H9 (cell line): ENCODE results near the gene KIFC3. TPM values are rescaled to one million over a fixed set of nuclear protein-coding genes. Genes with fewer than 3 reads are reported as not detected.

Source experiments
- DNase-seq: peaks from one replicate; pipeline ENCODE4 v3.0.0-alpha.2; 2017
- H2AFZ ChIP-seq: one replicate; pipeline ENCODE4 v1.6.1; 2013; ENCODE audit warnings: mild to moderate bottlenecking, low read length, control low read depth, moderate library complexity
- H2AK5ac ChIP-seq: 2 replicates; pipeline ENCODE4 v1.6.1; 2013; ENCODE audit warnings: low read length, control low read depth, mixed read lengths; ENCODE audit not compliant: insufficient read length
- H2BK120ac ChIP-seq: one replicate; pipeline ENCODE4 v1.6.1; 2013; ENCODE audit warnings: low read depth, mild to moderate bottlenecking, low read length, control low read depth, inconsistent platforms; ENCODE audit not compliant: poor library complexity, severe bottlenecking
- H2BK12ac ChIP-seq: 2 replicates; pipeline ENCODE4 v1.6.1; 2013; ENCODE audit warnings: low read length, control low read depth, mixed read lengths, low read depth; ENCODE audit not compliant: insufficient read length
- H2BK15ac ChIP-seq: 2 replicates; pipeline ENCODE4 v1.6.1; 2013; ENCODE audit warnings: low read depth, low read length, control low read depth
- H2BK20ac ChIP-seq: one replicate; pipeline ENCODE4 v1.6.1; 2013; ENCODE audit warnings: low read depth, mild to moderate bottlenecking, low read length, control low read depth, inconsistent platforms; ENCODE audit not compliant: poor library complexity, severe bottlenecking
- H2BK5ac ChIP-seq: 2 replicates; pipeline ENCODE4 v1.6.1; 2013; ENCODE audit warnings: low read length, control low read depth, mixed read lengths; ENCODE audit not compliant: insufficient read length
- H3K14ac ChIP-seq: 2 replicates; pipeline ENCODE4 v1.6.1; 2013; ENCODE audit warnings: low read length, control low read depth; ENCODE audit not compliant: insufficient read depth
- H3K18ac ChIP-seq: 2 replicates; pipeline ENCODE4 v1.6.1; 2013; ENCODE audit warnings: low read depth, mild to moderate bottlenecking, mixed read lengths, low read length, control low read depth; ENCODE audit not compliant: insufficient read length
- H3K23ac ChIP-seq: 2 replicates; pipeline ENCODE4 v1.6.1; 2013; ENCODE audit warnings: low read length, control low read depth, mixed read lengths, low read depth; ENCODE audit not compliant: insufficient read length
- H3K23me2 ChIP-seq: 2 replicates; pipeline ENCODE4 v1.6.1; 2013; ENCODE audit warnings: low read depth, mild to moderate bottlenecking, mixed read lengths, low read length, control low read depth; ENCODE audit not compliant: insufficient read length, poor library complexity, severe bottlenecking
- H3K27ac ChIP-seq: 2 replicates; pipeline ENCODE4 v1.5.1; 2013; ENCODE audit warnings: low read length, control low read depth, mixed read lengths, low read depth; ENCODE audit not compliant: insufficient read length
- H3K27me3 ChIP-seq: 2 replicates; pipeline ENCODE4 v1.6.1; 2013; ENCODE audit warnings: low read length, control low read depth, inconsistent platforms; ENCODE audit not compliant: insufficient read depth
- H3K4ac ChIP-seq: 2 replicates; pipeline ENCODE4 v1.6.1; 2013; ENCODE audit warnings: low read depth, mild to moderate bottlenecking, control low read depth, inconsistent platforms, low read length, moderate library complexity
- H3K4me1 ChIP-seq: 2 replicates; pipeline ENCODE4 v1.6.1; 2013; ENCODE audit warnings: low read length, control low read depth, inconsistent platforms; ENCODE audit not compliant: insufficient read depth
- H3K4me2 ChIP-seq: 2 replicates; pipeline ENCODE4 v1.6.1; 2013; ENCODE audit warnings: low read length, control low read depth, mixed read lengths; ENCODE audit not compliant: insufficient read length, insufficient read depth
- H3K56ac ChIP-seq: 2 replicates; pipeline ENCODE4 v1.6.1; 2013; ENCODE audit warnings: low read depth, mild to moderate bottlenecking, mixed read lengths, low read length, control low read depth; ENCODE audit not compliant: insufficient read length
- H3K79me1 ChIP-seq: 2 replicates; pipeline ENCODE4 v1.6.1; 2013; ENCODE audit warnings: low read depth, mild to moderate bottlenecking, moderate library complexity, low read length, control low read depth, inconsistent platforms; ENCODE audit not compliant: insufficient read depth, poor library complexity, severe bottlenecking
- H3K79me2 ChIP-seq: 2 replicates; pipeline ENCODE4 v1.6.1; 2013; ENCODE audit warnings: low read length, control low read depth, inconsistent platforms; ENCODE audit not compliant: insufficient read depth
- H3K9ac ChIP-seq: 2 replicates; pipeline ENCODE4 v1.6.1; 2013; ENCODE audit warnings: low read length, control low read depth, mixed read lengths; ENCODE audit not compliant: insufficient read length; ENCODE audit errors: extremely low read depth
- H3K9me3 ChIP-seq: one replicate; pipeline ENCODE4 v1.6.1; 2013; ENCODE audit warnings: low read depth, low read length, inconsistent platforms; ENCODE audit not compliant: control insufficient read depth
- H3T11ph ChIP-seq: one replicate; pipeline ENCODE4 v1.6.1; 2013; ENCODE audit warnings: mild to moderate bottlenecking, low read length, control low read depth, inconsistent platforms
- H4K20me1 ChIP-seq: one replicate; pipeline ENCODE4 v1.6.1; 2013; ENCODE audit not compliant: control insufficient read depth, insufficient read length, insufficient read depth
- H4K5ac ChIP-seq: 2 replicates; pipeline ENCODE4 v1.6.1; 2013; ENCODE audit warnings: low read depth, mild to moderate bottlenecking, mixed read lengths, low read length, control low read depth; ENCODE audit not compliant: insufficient read length
- H4K8ac ChIP-seq: replicated peaks from 2 replicates; pipeline ENCODE4 v1.6.1; 2013; ENCODE audit warnings: low read length, control low read depth, mixed read lengths, low read depth; ENCODE audit not compliant: insufficient read length
- H4K91ac ChIP-seq: 2 replicates; pipeline ENCODE4 v1.6.1; 2013; ENCODE audit warnings: low read depth, mild to moderate bottlenecking, moderate library complexity, mixed read lengths, low read length, control low read depth; ENCODE audit not compliant: insufficient read length
- H3K27ac Mint-ChIP-seq, 3 experiments: 2 replicates in 2 of 3; 3 replicates in 1 of 3; pipeline ENCODE4 v1.8.0; 2020 to 2021; ENCODE audit warnings: mixed read lengths in 3 of 3, mild to moderate bottlenecking in 1 of 3, moderate library complexity in 1 of 3
- H3K27me3 Mint-ChIP-seq: 2 replicates; pipeline ENCODE4 v1.8.0; 2021; ENCODE audit warnings: low read depth, mild to moderate bottlenecking, moderate library complexity, mixed read lengths
- H3K36me3 Mint-ChIP-seq, 3 experiments: 2 replicates in 2 of 3; 3 replicates in 1 of 3; pipeline ENCODE4 v1.8.0; 2020 to 2021; ENCODE audit warnings: low read depth in 3 of 3, mixed read lengths in 3 of 3; ENCODE audit not compliant: insufficient read depth in 1 of 3
- H3K4me1 Mint-ChIP-seq, 2 experiments: 2 replicates each; pipeline ENCODE4 v1.8.0; 2020; ENCODE audit warnings: mixed read lengths in 2 of 2
- H3K4me3 Mint-ChIP-seq, 2 experiments: 2 replicates in 1 of 2; 3 replicates in 1 of 2; pipeline ENCODE4 v1.8.0; 2020 to 2021; ENCODE audit warnings: mild to moderate bottlenecking in 2 of 2, mixed read lengths in 2 of 2, moderate library complexity in 1 of 2
- H3K9me3 Mint-ChIP-seq, 2 experiments: 2 replicates in 1 of 2; 3 replicates in 1 of 2; pipeline ENCODE4 v1.8.0; 2020; ENCODE audit warnings: mild to moderate bottlenecking in 2 of 2, mixed read lengths in 2 of 2, moderate library complexity in 1 of 2
- WGBS: extraction: QIAGEN DNeasy Blood & Tissue Kit; methylation state at CpG from one replicate; pipeline ENCODE4 v1.1.7; 2013; ENCODE audit warnings: missing lambda C conversion rate, low lambda C conversion rate, mixed read lengths; ENCODE audit not compliant: insufficient read length; ENCODE audit errors: extremely low coverage; 5-methylcytosine and 5-hydroxymethylcytosine counted together
- total RNA-seq: library from RNA; stranded (reverse); gene quantifications from 2 replicates; pipeline ENCODE4 v1.2.1, GENCODE V29; 2021
- TF ChIP-seq, protein P1 (sequence below): fragments of 200-600 bp; sonication (generic); conservative IDR thresholded peaks from 3 replicates; pipeline ENCODE4 v1.8.0; 2021; ENCODE audit warnings: antibody characterized with exemption, mild to moderate bottlenecking

The KIFC3 gene
- total RNA-seq, 1 experiment from 2014 or later, result 5.0 TPM

DNA sequence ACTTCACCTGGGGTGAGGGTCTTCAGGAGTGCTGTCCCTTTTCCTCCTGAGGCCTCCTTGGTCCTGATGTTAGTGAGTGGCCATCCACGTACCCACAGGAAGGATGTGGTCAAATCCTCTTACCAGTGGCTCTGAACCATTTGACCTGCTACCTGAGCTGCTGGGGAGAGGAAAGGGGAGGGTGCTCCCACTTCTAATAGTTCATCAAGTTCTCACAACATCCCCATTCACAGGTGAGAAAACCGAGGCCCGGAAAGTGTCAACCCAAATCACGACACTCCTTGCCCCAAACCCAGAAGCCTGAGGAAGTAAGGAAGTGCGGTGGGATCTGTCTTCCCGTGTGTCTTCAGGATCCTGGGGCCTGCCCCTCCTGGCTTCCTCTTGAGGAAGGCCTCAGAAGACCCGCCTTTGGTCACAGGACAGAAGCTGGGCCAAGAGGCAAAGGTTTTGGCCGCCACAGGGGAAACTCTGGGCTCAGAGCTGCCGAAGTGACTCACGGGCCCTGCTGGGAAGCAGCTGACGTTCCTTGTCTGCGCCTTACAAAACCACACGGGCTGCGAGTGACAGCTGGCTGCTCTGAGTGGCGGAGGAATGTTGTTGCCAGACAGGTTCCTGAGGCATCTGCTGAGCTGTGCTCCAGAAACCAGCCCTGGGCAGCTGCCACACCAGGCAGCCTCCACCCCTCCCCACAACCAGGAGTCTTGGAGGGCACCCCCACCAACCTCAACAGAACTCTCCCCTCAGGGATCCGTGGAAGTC is 13.9 kb upstream of the KIFC3 start:
- no peaks in the 10 kb centered on the region for H4K20me1 ChIP-seq
- peaks cover 1% of the 10 kb centered on the region; the same call in 1 of the 2 replicates for H3K27me3 Mint-ChIP-seq
- peak overlapping the region; percentile 38 for H4K91ac ChIP-seq
- H2BK12ac ChIP-seq, result no peak overlapping the region
- DNase-seq, result peak; percentile 86
- H3K4ac ChIP-seq, result no peak overlapping the region
- no peak overlapping the region for H3K4me2 ChIP-seq
- WGBS, result no CpG with 5 or more reads among the region's 16 CpGs
- H3K4me1 ChIP-seq, result peaks cover 7% of the 10 kb centered on the region; the same call in 1 of the 2 replicates
- peak overlapping the region; percentile 28; the same call in 1 of the 2 replicates for H3K14ac ChIP-seq
- H3K9me3 ChIP-seq, result no peaks in the 10 kb centered on the region
- TF ChIP-seq, protein P1, sequence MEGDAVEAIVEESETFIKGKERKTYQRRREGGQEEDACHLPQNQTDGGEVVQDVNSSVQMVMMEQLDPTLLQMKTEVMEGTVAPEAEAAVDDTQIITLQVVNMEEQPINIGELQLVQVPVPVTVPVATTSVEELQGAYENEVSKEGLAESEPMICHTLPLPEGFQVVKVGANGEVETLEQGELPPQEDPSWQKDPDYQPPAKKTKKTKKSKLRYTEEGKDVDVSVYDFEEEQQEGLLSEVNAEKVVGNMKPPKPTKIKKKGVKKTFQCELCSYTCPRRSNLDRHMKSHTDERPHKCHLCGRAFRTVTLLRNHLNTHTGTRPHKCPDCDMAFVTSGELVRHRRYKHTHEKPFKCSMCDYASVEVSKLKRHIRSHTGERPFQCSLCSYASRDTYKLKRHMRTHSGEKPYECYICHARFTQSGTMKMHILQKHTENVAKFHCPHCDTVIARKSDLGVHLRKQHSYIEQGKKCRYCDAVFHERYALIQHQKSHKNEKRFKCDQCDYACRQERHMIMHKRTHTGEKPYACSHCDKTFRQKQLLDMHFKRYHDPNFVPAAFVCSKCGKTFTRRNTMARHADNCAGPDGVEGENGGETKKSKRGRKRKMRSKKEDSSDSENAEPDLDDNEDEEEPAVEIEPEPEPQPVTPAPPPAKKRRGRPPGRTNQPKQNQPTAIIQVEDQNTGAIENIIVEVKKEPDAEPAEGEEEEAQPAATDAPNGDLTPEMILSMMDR, result no peak
- H3K56ac ChIP-seq, result no peak overlapping the region
- no peaks in the 10 kb centered on the region for H3K27me3 ChIP-seq
- H3K79me2 ChIP-seq, result no peaks in the 10 kb centered on the region
- H2BK120ac ChIP-seq, result no peak overlapping the region
- no peaks in the 10 kb centered on the region for H3K79me1 ChIP-seq
- H3K36me3 Mint-ChIP-seq, result no peaks in the 10 kb centered on the region
- no peak overlapping the region for H4K5ac ChIP-seq
- no peak overlapping the region for H2BK15ac ChIP-seq
- no peak overlapping the region for H2AFZ ChIP-seq
- peak overlapping the region in 2 of 3 experiments; percentile 61 to 76; a peak in 5 of 7 replicates for H3K27ac Mint-ChIP-seq
- no peak overlapping the region for H2BK20ac ChIP-seq
- H3K4me3 Mint-ChIP-seq, result no peak overlapping the region
- H2BK5ac ChIP-seq, result no peak overlapping the region
- no peaks in the 10 kb centered on the region; a peak in 1 of 5 replicates for H3K9me3 Mint-ChIP-seq
- peak overlapping the region; percentile 40 for H3K18ac ChIP-seq
- H3K23ac ChIP-seq, result no peak overlapping the region
- H3K9ac ChIP-seq, result no peak overlapping the region
- no peaks in the 10 kb centered on the region for H3K23me2 ChIP-seq
- H2AK5ac ChIP-seq, result no peak overlapping the region
- no peak overlapping the region for H3T11ph ChIP-seq
- no peak overlapping the region for H4K8ac ChIP-seq
- H3K4me1 Mint-ChIP-seq, result peaks cover 17 to 30% of the 10 kb centered on the region in 2 experiments
- H3K27ac ChIP-seq, result no peak overlapping the region
